ENCODE results near the gene ANKMY2.

The ANKMY2 gene

DNA sequence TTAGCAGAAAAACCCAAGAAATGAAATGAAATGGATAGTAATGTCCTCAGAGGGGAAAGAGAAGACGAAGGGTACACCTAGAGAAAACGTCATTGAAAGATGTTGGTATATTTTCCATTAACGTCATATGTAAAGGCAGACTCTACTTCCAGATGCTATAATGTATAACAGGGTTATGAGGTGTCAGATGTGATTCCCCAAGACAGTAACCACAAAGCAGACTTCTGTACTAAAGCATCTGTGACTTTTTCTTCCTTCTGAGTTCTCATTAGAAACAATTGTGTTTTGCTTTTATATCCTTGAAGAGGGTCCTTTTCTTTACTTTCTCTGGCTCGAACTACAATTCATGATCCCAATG is 81.6 kb downstream of the ANKMY2 start:
- no peak for DNase-seq

DNA sequence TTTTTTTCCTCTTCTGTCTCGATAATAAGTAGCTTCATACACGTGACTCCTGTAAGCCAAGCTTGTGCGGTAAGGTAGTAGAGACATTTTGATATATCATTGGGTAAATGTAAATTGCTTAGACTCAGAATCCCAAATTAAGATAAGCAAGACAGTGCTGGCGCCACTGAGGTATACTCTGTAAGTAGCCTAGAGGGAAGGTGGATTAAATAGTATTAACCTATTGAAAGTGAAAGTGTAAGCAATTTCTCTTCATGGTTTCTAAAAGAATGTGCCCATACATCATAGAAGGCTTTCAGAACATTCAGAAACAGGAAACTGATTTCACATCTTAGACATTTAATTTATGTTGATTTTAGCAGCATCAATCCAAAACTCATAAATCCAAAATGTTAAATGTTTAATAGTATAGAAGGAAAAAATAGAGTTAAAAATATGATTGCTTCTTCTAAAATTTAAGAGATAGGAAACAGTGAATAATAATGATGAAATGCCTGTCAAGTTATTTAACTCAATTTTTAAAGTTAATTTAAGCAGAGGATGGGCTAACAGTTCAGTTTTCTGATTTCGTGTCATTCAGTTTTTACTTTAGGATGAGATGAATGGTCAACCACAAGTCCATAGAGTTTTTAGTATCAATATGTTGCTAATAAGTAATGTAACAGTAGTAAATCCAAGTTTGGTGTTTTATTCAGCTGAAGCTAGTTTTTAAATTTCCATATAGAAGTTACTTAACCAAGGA is 82.1 kb downstream of the ANKMY2 start:
- no peak for DNase-seq

DNA sequence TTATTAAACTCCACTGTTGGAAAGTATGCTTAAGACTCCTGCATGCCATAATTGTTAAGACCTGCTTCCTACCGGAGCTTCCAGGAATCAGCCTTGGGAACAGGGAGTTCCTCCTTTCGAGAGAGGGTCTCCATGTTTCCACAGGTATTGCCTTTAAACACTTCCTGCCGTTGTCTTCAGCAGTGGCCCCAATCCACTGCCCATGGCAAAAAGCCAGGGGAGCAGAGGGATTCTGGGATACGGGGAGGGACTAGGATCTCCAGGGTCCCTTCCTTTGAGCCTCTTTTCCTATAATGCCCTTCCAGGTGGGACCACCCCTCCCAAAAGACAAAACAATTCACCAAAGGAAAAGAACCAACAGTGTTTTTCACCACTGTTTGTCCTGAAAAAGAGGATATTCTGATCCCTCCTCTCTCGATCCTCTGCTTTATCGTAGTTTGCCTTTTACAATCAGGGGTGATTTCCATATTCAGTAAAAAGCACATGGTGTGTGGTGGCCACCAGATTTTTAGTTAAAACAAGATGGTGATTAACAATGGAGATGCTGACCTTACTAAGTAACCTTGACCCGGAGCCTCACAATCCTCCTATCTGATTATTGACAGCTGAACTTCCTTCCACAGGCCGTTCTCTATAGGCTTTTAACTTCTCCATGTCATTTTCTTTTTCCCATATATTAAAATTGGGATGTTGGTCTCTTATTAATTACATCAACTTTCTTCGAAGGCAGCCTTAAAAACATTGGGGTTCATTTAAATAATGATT is 82.9 kb downstream of the ANKMY2 start:
- no peak for DNase-seq

DNA sequence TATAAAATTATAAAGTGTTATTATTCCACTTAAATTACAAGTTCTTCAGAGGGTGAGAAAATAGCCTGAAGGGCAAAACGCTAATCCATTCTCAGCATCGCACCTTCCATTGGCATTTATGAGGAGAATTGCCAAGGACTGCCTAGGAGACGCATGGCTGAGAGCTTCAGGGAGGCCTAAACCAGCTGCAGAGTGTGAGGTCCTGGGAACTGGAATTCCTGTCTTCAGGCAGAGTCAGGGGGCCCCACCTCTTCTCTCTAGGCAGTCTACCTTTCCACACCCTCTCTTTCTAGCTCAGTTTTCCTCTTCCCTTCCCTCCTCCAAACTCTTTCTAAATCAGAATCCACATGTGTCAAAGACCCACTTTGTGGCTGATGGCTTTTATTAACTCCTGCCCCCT is 83.6 kb downstream of the ANKMY2 start:
- DNase-seq = no peak

DNA sequence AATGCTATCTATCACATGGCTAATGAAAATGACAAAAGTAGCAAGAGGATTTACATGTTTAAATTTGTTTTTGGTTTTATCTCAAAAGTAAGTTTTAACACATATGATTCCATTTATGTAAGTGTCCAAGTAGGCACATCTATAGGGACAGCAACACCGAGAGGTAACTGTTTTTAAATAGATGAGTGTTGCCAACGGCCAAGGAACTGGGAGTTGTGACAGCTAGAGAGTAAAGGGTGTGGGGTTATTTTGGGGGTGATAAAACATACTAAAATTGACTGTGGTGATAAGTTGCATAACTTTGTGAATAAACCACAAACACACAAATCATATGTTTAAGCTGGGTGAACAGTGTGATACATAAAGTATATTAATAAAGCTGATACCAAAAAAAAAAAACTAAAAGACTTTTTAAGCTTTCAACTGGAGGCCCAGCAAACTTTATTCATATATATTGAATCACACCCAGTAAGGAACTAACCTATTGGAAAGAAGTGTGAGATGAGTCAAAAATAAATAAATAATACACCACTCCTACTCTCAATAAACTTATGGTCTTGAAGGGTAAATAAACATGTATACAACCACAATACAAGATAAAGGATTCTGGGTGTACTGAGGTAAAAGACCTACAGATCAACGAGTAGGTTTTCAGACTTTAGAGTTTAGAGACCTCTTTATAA is 85.9 kb downstream of the ANKMY2 start:
- DNase-seq = no peak

DNA sequence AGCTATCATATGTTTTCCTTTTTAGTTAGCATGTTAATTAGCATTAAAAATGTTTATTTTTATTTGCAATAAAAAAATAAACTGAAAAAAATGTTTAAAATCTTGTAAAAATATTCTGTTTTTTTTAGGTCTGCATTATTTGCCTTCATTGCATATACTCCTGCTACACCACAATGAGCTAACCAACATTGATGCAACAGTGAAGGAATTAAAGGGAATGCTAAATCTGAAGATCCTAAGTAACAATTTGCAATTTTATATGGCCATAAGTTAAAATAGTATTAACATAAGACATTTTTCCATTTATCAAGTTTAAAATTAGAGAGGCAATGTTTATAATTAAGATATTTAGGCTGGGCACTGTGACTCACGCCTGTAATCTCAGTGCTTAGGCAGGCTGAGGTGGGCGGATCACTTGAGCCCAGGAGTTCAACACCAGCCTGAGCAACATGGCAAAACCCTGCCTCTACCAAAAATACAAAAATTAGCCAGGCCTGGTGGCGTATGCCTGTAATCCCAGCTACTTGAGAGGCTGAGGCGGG is 86.7 kb downstream of the ANKMY2 start:
- DNase-seq = no peak

DNA sequence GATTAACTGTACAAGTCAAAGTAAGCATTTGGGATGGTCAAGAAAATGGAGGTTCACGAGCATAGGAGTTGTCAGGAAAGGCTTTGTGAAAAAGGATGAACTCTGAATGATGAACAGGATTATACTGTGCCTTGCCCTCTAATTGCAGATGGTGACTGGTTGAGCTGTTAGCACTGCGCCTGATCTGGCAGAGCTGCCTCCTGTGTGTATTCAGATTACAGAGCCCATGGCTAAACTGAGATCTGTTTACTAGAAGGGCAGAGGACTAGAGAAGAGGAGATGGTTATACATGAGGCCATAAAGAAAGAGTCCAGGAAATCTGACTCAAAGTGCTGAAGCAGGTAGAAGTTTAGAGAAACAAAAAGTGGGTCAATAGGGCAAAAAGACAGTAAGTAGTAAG is 89.2 kb downstream of the ANKMY2 start:
- DNase-seq = no peak

DNA sequence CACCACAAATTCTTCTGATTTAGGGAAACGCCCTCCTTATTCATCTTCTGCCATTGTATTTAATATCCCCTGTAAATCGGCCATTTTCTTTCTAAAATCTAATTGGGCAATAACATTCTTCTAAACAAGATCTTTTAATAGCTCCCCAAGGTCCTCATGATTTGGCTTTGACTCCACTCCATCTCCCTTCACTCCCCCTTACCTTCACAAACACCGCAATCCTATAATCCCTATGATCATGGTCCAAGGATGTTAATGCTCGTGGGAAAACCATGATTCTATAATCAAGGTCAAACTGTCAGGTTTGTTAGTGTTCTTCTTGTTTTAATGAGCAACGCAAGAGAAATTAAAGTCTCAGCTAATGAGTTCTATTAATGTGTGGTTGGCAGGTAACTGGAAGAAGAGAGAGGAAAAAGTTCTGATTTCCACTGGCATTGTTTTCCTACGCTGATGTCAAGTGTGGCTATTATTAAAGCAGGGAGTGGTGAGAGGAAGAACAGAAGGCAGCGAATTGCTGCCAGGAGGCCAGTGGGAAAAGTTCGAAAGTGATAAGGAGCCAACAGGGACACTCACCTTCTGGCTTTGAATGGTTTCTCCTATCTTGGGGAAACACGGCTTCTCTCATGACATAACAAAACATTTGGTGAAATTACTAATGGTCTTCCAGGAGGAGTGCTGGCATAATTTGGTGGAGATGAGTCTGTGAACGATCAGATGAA is 90.9 kb downstream of the ANKMY2 start:
- DNase-seq = no peak

DNA sequence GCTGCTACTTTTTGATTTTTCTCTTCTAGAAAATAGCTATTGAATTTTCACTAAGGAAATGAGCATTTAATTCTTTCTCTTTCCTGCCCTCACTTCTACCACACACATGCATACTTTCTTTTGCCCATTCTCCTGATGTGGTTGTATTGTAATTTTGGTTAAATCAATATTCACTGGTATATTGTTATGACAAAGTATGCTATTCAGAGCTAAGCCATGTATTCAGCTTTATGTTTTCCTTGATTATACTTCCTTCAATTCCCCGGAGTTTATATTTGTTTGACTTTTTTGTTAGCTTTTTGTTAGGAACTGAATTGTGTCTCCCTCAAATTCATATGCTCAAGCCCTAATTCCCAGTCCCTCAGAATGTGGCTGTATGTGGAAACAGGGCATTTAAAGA is 94.9 kb downstream of the ANKMY2 start:
- no peak for DNase-seq
